ENCODE results near the gene ZNF839.
"Not testable (repeated sequence)": the region's sequence is repeated elsewhere in the genome, so short reads cannot be mapped to it uniquely, and the experiment has no call there.

Gene ZNF839

DNA sequence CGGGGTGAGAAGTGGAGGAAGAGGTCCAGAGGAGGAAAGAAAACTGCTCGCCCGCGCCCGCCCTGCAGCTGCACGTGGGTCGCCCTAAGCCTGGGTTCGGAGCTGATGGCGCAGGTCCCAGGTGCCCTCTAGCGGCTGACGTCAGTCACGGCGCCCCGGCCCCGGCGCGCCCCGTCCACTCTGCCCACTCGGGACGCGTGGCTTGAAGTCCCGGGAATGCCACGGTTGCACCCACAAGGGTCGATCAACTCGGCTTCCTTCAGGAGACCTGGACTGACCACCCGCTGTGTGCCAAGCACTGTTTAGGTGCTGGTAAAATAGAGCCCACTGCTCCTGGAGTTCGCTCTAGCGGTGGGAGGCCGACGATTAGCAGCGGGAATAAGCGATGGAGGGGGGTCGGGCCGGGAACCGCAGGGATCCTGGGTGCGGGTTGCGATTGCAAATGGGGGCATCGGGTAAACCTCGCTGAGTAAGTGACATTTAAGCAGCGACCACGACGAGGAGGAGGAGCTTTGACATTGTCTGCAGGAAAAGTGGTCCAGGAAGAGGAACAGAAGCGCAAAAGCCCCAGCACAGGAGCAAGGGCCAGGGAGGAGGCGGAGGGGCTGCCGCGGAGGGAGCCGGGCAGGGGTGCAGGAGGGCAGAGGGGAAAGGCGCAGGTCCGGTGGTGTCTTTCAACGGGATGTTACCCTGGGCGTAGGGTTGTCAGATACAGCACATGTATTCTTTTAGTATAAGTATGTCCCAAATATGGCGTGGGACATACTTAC lies 5.1 kb upstream of the ZNF839 start:
- DNase-seq (ENCODE audit: low spot score): peak; percentile 74
- FAIRE-seq: no peak

DNA sequence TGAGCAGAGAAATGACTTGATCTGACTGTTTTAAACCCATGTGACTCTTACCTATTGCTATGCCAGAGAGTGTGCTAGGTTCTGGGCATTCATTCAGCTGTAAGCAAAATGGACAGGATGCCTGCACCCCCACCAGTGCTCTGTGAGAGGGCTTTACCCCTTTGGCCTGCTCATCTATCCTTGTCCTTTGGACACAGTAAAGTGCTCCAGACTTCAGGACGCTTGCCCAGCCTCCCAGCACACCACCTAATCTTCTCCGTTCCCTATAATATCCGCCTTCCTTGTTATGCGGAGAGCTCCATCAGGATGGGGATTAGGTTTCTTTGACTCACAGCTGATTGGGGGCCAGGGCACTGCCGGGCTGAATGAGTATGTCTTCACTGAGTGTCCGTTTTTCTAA lies 4.4 kb upstream of the ZNF839 start:
- DNase-seq (ENCODE audit: low spot score) (no peak), FAIRE-seq (no peak)

DNA sequence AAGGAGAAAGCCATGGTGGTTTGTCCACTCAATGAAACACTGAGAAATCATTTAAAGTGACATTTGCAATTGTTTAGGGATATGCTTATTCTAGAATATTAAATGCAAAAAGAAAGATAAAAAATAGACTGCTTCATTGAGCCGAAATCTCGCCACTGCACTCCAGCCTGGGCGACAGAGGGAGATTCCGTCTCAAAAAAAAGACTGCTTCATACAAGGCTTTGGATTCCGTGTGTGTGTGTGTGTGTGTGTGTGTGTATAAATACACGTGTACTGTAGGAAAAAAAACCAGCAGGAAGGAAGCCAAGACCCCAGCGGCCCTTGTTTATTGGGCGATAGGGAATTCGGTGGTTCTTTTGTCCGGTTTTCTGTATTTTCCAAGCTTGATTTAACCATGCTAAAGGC lies 3.2 kb upstream of the ZNF839 start:
- FAIRE-seq (no peak), DNase-seq (ENCODE audit: low spot score) (no peak)

- FAIRE-seq: no peak
Observed at GRCh38 chr14:102316743-102317563, 2.6 kb upstream of the ZNF839 start.

GRCh38 chr14:102317564-102318248 lies 1.8 kb upstream of the ZNF839 start:
- no peak for DNase-seq (ENCODE audit: low spot score)
- FAIRE-seq: no peak

More at GRCh38 chr14:102316743-102317563, 2.6 kb upstream of the ZNF839 start:
- peak; percentile 86 for DNase-seq (ENCODE audit: low spot score)

DNA sequence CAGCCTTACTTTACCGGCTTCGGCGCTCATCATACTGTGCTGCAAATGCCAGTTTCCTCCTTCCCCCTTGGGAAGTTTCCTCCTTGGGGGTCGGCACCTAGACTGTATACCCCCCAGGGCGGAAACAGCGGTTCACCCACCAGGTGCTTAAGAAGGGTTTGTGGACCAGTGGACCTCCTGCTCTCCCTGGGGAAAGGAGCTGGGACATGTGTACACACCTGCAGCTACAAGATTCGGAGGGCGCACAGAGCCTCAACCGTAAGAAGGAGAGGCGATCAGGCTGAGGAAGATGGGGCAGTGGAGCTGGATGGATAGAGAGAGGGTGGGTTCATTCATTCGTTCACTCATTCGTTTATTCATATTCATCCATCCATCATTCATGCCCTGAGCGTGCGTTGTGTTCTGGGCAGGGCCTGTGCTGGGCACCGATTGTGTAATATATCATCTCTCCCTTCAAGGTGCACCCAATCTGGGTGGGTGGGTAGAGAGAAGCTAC lies 717 bp upstream of the ZNF839 start:
- no peak for FAIRE-seq
- no peak for DNase-seq (ENCODE audit: low spot score)

DNA sequence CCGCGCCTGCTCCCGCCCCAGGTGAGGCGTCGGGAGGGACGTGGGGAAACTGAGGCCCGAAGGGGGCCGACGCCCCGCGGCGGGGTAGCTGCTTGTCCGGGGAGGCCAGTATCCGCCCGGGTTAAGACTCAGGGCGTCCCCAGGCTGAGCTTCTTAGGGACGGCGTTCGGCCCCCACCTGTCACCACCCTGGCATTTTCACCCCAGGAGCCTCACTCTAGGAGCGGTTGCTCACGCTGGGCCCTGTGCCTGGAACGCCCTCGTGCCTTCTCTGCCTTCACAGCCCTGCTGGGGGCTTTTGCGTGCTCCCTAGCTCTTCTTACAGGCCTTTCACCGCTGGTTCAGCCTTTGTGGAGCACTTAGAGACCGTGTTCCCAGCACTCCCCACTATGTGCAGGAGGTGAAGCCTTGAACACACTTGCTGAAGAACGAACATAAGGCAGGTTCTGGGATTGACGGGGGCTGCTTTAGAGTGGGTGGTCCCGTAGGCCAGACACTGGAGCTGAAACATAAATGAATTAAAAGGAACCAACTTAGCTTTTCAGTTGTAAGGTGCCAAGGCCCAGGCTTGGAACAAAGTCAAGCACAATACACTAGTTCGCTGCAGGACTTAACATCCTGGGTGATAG lies 601 bp downstream of the ZNF839 start:
- DNase-seq (ENCODE audit: low spot score) (peak; percentile 9), FAIRE-seq (no peak)

DNA sequence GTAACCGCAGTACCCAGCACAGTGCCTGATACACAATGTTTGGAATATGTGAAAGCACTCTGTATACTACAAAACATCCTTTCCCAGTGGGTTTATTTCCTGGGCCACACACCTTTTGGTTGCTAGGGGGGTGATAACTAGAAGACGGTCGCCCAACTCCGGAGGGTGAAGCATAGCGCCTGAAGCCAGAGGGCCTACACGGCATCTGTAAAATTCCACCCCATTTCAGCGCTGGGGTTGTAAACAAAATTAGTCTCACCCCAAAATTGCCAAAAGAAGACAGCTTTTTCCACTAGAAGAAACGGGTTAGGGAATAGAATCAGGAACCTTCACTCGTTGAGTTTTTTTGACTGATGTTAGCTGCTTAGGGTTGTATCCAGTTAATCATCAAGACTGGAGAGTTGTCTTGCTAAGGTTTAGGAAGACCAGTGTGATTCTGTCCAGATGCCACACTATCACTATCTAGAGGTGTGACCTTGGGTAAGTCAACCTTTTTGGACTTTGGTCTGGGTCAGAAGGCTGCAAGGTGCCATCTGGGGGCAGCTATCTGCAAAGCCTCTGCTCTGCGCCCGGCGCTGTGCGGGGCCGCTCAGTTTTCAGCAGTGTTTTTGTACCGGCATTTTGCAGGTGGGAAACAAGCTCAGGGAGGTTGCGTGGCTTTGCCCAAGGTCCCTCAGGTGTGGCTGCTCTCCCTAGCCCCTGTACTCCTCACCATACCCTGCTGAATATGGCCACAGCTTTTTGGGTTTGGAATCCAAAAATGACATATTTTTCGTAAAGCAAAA lies 1.3 kb downstream of the ZNF839 start:
- no peak for FAIRE-seq

DNA sequence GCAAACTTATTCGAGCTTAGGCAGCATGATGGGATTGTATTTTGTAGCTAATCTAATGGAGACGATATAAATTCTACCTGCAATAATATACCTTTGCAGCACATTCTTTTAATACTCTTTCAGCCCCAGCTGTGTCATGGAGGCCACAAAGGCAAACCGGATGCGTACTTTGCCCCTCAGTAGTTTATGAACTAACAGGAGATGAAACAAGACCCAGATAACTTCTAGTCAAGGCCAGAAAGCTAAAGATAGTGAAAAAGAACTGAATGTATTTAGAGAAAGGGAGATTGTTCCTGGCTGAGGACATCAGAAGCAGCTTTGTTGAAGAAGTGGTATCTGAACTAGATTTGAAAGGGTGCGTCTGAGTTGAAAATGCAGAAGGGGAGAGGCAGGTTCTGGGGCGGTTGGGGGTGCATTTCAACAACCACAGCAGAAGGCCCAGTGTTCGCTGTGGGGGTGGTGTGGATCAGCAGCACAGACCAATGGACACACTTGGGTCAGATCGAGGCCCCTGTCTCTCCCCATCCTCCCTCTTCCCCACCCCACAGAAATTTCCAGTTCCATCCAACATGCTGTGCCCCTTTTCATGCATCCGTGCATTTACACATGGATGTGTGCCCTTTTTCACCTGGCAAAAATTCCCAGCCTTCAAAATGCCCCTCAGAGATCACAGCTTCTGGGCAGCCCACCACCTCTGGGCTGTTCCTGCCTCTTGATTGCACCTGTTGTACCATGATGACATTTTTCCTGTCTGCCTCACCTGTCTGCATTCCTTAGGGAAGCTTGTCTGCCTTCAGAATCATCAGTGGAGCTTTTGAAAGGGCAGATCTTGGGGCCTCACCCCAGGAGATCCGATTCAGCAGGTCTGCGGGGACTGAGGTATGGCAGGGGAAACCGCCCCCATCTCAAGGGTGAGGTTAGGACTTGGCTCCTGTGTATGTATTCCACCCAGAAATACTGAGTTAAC lies 2.2 kb downstream of the ZNF839 start:
- no peak for FAIRE-seq

More for the DNA sequence above, 1.3 kb downstream of the ZNF839 start:
- DNase-seq (ENCODE audit: low spot score): no peak

GRCh38 chr14:102323102-102323501 lies 3.6 kb downstream of the ZNF839 start:
- peak; percentile 44 for DNase-seq (ENCODE audit: low spot score)
- FAIRE-seq: no peak

More for the DNA sequence above, 2.2 kb downstream of the ZNF839 start:
- DNase-seq (ENCODE audit: low spot score): no peak

GRCh38 chr14:102325791-102326345 lies 6.3 kb downstream of the ZNF839 start:
- DNase-seq (ENCODE audit: low spot score) (peak; percentile 38), FAIRE-seq (no peak)

DNA sequence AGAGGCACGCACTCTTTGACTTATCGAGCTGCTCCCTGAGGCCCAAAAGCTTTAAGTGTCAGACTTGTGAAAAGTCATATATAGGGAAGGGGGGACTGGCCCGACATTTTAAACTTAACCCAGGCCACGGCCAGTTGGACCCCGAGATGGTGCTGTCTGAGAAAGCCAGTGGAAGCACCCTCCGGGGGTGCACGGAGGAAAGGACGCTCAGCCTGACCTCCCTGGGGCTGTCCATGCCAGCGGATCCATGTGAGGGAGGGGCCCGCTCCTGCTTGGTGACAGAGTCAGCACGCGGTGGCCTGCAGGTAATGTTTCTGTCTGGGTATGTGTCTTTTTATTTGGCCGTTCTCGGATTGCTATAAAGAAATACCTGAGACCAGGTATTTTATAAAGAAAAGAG lies 7.0 kb downstream of the ZNF839 start:
- DNase-seq (ENCODE audit: low spot score): no peak
- FAIRE-seq: no peak

- not testable (repeated sequence) for FAIRE-seq; DNase-seq (ENCODE audit: low spot score)
Observed at GRCh38 chr14:102329381-102329780, 9.8 kb downstream of the ZNF839 start.

GRCh38 chr14:102330806-102331205 lies 11.3 kb downstream of the ZNF839 start:
- DNase-seq (ENCODE audit: low spot score) (no peak), FAIRE-seq (no peak)

DNA sequence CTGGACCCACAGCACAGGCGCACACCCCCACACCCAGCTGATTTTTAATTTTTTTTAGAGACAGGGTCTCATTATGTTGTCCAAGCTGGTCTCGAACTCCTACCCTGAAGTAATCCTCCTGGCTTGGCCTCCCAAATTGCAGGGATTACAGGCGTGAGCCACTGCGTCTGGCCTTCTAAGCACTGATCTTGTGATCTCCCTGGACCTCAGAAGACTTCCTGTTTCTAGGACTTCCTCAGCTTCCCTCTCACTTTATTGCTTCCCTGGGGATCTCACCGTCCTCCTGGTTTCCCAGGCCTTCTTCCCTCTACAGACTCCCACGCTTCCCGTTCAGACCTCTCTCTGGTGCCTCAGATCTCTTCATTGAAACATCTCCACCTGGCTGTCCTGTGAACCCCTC lies 13.8 kb downstream of the ZNF839 start:
- DNase-seq (ENCODE audit: low spot score) (no peak), FAIRE-seq (no peak)

DNA sequence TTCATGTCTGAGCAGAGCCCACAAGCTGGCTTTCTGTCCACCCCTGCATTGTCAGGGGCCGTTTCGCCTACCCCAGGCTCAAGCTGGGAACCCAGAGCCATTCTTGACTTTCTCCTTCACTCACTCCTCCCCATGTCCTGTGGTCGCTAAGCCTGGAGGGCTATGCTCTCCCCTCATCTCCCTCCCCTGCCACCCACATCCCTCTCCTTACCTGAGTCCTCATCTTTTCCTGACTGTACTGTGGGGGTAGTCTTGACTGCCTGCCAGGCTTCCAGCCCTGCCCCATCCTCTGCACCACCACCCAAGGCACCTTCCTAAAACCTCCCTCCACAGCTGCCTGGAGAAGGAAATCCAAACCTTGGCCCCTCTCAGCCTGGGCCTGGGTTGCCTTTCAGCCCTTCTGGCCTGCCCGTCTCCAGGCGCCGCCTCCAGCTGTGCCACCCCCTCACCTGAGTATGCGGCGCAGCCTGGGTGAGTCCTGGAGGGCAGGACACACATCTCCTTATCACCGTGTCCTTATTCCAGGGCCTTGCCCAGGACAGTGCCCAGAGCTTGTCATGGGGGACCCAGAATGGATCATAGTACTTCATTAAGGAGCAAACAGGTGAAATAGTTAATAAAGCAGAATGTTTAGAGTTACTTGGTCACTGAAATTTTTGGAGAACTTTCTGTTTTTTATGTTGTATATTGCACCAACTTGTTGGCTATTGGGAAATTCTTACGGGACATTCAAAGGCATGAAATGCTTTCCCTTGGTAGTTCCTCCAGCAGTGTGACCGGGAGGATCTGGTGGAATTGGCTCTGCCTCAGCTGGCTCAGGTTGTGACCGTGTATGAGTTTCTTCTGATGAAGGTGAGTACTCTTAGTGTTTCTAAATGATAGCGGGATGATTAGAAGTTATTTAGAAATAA lies 14.5 kb downstream of the ZNF839 start:
- FAIRE-seq (no peak), DNase-seq (ENCODE audit: low spot score) (no peak)

DNA sequence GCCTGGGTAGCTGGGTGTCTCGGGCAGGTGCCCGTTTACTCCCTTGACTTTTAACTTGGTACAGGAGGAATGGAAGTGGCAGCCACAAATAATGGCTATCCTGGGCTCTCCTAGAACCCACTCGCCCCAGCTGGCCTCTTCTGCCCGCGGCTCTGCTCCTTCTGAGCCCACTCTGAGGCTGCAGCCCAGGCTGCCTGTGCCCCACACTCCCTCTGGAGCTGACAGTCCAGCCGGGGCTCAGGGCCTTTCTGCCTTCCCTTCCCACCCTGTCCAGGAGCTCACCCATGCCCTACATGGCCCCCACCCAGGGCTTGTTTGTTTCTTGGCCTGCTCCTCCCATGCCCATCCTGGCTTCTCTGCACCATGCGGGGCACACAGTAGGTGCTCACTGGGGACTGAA lies 15.6 kb downstream of the ZNF839 start:
- FAIRE-seq: no peak
- DNase-seq (ENCODE audit: low spot score): no peak

DNA sequence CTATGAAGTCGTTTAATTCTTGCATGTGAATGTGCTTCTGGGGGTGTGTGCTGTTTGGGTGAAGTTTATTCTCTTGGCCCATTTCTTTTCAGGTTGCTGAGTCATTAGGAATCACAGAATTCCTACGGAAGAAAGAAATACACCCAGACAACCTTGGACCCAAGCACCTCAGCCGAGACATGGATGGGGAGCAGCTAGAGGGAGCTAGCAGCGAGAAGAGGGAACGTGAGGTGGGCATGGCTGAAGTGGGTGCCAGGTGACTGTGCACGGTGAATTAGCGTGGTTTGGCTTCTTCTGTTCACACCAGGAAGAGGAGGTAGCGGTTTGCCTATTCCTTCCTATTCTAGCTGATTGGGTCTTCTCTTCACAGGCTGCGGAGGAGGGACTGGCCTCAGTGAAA lies 19.2 kb downstream of the ZNF839 start:
- no peak for DNase-seq (ENCODE audit: low spot score)
- no peak for FAIRE-seq

Measured in urothelium cell line (cell line).